Neural crest cell (in vitro differentiated cells): ENCODE data around the gene CTDSP1. TPM values are rescaled to one million over a fixed set of nuclear protein-coding genes. Genes with fewer than 3 reads are reported as not detected.

Source experiments
- DNase-seq: peaks from one replicate; pipeline ENCODE4 v3.0.0; 2021; ENCODE audit warnings: low read depth, mixed read lengths, low spot score
- H3K27ac Mint-ChIP-seq: one replicate; pipeline ENCODE4 v1.8.0; 2021; ENCODE audit warnings: mild to moderate bottlenecking, mixed read lengths; ENCODE audit not compliant: unreplicated experiment
- H3K27me3 Mint-ChIP-seq: 2 replicates; pipeline ENCODE4 v1.8.0; 2021; ENCODE audit warnings: low read depth, mild to moderate bottlenecking, mixed read lengths
- H3K36me3 Mint-ChIP-seq: 2 replicates; pipeline ENCODE4 v1.8.0; 2021; ENCODE audit warnings: low read depth, mild to moderate bottlenecking, mixed read lengths
- H3K4me1 Mint-ChIP-seq: 2 replicates; pipeline ENCODE4 v1.8.0; 2021; ENCODE audit warnings: mixed read lengths
- H3K4me3 Mint-ChIP-seq: one replicate; pipeline ENCODE4 v1.8.0; 2021; ENCODE audit warnings: mild to moderate bottlenecking, mixed read lengths
- H3K9me3 Mint-ChIP-seq: 2 replicates; pipeline ENCODE4 v1.8.0; 2021; ENCODE audit warnings: mixed read lengths
- total RNA-seq: library from RNA; stranded (reverse); gene quantifications from 2 replicates; pipeline ENCODE4 v1.2.1, GENCODE V29; 2021
- TF ChIP-seq, protein P1 (sequence below): fragments of 200-600 bp; sonication (generic); conservative IDR thresholded peaks from 2 replicates; pipeline ENCODE4 v1.5.0; 2021; ENCODE audit warnings: antibody characterized with exemption, mild to moderate bottlenecking

Gene CTDSP1
- total RNA-seq, 1 donor from 2014 or later, result 46.4 TPM

DNA sequence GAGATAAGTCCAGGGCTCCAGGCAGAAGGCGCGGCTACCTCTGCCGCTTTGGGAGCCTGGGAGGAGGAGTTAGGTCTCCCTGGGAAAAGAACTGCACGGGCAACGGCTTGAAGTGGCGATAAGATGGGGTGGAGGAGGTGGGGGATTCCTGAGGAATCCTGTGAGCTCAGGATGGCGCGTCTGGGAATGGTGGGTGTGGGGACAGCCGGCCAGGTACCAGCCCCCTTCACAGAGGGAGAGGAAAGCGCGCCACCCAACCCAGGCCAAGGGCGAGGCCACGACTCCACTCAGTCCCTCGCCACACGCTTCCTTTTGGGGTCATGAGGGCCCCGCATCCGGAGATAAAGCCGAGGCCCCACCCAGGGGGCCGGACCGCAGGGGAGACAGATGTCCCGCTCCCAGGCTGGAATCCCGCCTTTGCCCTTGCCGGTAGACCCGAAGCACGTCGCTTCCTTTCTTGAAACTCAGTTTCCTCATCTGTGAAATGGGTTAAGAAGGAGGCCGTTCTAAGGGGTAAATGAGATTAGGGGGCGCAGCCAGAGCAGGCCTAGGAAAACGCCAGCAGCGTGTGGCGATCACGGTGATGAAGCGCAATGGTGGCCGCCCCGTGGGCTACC, 1.7 kb upstream of the CTDSP1 start:
- Mint-ChIP-seq H3K4me3 (peak overlapping the region; percentile 99), H3K27ac (no peak overlapping the region), H3K27me3 (peaks cover 36% of the 10 kb centered on the region), H3K9me3 (no peaks in the 10 kb centered on the region), H3K4me1 (peaks cover 23% of the 10 kb centered on the region), H3K36me3 (no peaks in the 10 kb centered on the region)
- TF ChIP-seq, protein P1, sequence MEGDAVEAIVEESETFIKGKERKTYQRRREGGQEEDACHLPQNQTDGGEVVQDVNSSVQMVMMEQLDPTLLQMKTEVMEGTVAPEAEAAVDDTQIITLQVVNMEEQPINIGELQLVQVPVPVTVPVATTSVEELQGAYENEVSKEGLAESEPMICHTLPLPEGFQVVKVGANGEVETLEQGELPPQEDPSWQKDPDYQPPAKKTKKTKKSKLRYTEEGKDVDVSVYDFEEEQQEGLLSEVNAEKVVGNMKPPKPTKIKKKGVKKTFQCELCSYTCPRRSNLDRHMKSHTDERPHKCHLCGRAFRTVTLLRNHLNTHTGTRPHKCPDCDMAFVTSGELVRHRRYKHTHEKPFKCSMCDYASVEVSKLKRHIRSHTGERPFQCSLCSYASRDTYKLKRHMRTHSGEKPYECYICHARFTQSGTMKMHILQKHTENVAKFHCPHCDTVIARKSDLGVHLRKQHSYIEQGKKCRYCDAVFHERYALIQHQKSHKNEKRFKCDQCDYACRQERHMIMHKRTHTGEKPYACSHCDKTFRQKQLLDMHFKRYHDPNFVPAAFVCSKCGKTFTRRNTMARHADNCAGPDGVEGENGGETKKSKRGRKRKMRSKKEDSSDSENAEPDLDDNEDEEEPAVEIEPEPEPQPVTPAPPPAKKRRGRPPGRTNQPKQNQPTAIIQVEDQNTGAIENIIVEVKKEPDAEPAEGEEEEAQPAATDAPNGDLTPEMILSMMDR, result no peak
- no peak for DNase-seq

DNA sequence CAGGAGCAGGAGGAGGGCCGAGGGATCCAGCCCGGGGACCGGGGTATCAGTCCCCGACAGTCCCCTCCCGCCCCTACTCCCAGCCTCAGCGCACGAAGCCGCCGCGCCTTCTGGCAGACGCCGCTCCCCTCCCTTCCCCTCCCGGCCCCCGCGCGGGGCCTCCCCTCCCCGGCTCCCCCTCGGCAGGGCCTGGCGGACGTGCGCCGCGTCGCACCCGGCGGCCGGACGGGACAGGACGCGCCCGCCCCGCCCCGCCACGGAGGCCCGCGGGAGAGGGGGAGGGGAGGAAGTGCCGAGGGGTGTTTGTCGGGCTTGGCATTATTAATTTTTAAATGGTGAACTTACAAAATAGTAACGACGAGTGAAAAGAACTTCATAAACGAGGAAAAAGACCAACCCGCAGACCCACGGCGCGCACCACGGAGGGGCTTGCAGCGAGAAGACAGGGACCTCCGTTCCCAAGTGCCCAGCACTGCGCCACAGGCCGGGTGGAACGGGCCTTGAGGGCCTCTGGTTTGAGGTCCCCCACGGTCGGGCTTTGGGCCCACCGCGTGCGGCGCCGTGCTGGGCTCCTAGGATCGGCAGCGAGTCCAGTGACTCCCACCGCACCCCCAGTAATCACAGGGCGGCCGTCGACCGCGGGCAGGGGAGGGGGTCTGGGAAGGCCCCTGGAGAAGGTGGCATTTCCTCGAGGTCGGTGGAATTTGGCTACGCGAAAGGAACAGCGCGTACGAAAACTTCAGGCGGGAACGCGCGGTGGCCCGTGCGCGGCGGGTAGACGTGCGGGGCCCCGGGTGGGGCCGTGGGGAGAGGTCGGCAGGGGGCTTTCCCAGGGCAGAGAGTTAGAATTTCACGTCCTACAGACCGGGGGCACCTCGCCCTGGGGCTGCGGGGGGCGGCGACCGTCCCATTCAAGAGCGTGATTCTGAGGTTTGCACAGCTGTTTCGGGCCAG, 954 bp upstream of the CTDSP1 start:
- TF ChIP-seq, protein P1, result no peak
- Mint-ChIP-seq H3K9me3 (no peaks in the 10 kb centered on the region), H3K36me3 (no peaks in the 10 kb centered on the region), H3K4me3 (peak overlapping the region; percentile 99), H3K27me3 (peaks cover 36% of the 10 kb centered on the region), H3K27ac (no peak overlapping the region), H3K4me1 (peaks cover 23% of the 10 kb centered on the region)
- DNase-seq, result no peak

DNA sequence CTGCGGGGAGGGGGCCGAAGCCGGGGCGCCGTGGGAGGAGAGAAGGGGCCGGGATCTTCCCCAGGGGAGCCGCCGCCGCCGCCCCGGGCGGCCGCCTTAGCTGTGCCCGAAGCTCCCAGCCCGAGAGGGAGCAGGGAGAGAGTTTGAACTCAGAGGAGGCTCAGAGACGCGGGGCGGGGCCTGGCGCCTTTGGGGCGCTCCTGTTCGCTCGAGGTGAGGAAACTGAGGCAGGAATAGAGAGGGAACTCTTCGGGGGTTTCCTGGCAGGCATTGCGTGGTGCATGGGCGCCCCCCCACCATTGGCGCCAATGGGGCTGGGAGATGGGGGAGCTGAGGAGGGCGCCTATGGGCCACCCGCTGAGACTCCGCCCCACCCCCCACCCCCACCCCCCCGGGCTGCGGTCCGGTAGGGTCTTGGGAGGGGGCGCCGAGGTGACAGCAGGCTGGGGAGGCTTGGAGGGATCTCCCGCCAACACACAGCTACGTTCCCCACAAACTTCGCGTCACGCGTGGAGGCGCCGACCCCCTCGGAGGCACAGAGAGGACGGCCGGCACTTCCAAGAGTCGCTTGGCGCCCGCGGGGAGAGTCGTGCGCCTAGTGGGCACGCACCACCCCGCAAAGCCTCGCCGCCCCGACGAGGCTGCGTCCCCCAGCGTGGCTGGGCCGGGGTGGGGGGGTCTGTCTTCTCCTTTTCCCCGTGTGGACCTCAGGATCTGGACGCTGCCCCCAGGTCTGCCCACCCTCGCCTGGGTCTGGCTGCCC, 680 bp downstream of the CTDSP1 start:
- TF ChIP-seq, protein P1, result no peak
- Mint-ChIP-seq H3K27ac (peak overlapping the region; percentile 89), H3K36me3 (no peaks in the 10 kb centered on the region), H3K4me3 (peak overlapping the region; percentile 94), H3K4me1 (peaks cover 30% of the 10 kb centered on the region), H3K27me3 (peaks cover 35% of the 10 kb centered on the region), H3K9me3 (no peaks in the 10 kb centered on the region)
- no peak for DNase-seq

DNA sequence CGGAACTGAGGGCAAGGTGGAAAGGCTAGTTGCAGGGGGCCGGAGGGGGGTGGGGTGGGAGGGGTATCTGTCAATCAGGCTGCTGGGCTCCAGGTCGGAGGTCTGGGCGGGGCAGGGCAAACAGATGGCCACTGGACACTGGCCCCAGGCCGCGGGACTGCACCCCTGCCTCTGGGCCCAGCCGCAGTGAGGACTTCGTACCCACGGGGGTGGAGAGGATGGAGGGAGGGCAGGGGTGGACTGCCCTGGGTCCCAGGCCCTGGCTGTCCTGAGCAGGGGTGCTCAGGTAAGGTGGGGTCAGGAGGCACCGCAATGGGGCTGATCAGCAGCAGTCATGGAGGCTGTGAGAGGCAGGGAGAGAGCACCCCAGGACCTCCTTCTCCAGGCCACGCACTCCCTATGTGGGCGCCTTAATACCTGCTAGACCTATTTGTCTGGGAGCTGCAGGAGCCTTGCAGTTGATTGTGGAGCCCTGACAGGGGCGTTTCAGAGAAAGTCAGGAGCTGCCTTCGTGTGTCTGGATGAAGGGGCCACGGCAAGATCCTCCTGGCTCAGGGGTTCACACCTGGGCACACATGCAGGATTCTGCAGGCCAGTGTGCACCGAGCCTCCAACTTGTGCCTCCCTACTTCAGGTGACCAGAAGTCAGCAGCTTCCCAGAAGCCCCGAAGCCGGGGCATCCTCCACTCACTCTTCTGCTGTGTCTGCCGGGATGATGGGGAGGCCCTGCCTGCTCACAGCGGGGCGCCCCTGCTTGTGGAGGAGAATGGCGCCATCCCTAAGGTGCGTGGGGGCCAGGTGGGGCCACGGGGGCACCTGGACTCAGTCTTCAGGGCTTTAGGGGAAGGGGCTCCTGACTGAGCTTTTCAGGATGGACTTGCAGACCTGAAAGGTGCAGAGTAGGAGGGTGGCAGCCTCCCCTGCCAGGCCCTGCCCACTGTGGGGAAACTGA, 1.5 kb downstream of the CTDSP1 start:
- TF ChIP-seq, protein P1, result no peak
- Mint-ChIP-seq H3K27me3 (peaks cover 30% of the 10 kb centered on the region), H3K4me3 (peak overlapping the region; percentile 79), H3K9me3 (no peaks in the 10 kb centered on the region), H3K36me3 (no peaks in the 10 kb centered on the region), H3K27ac (no peak overlapping the region), H3K4me1 (peaks cover 31% of the 10 kb centered on the region)
- no peak for DNase-seq
